Measurements from ENCODE around the gene CACNA1B. TPM values are rescaled to one million over a fixed set of nuclear protein-coding genes. Genes with fewer than 3 reads are reported as not detected.
A peak's percentile ranks its signal among the peaks of the same experiment; 100 is the strongest.

The CACNA1B gene
- total and polyA plus RNA-seq, 2 of the 4 experiments (the other 2 are of a cell fraction), result 0.02 TPM; not detected in 1

- Histone ChIP-seq H2BK15ac (ENCODE audit: low read depth, low read length) (no peak overlapping the region), H3K14ac (replicated peaks; ENCODE audit: low read depth, low read length) (no peak overlapping the region), H2BK20ac (ENCODE audit: low read depth, low read length) (no peak overlapping the region), H2AK9ac (replicated peaks; ENCODE audit: low read depth, low read length, poor library complexity) (no peak overlapping the region), H2BK5ac (ENCODE audit: low read depth, low read length, poor library complexity, severe bottlenecking) (no peak overlapping the region), H3K4me2 (ENCODE audit: low read depth, low read length) (no peak overlapping the region), H3K4ac (ENCODE audit: low read depth, low read length) (no peak overlapping the region), H3K56ac (ENCODE audit: extremely low read depth, insufficient read depth, low read length) (no peak overlapping the region), H3K27ac (ENCODE audit: insufficient read depth, low read length) (no peak overlapping the region), H3K4me3 (ENCODE audit: insufficient read depth, low read depth, low read length) (no peak overlapping the region), H4K20me1 (ENCODE audit: insufficient read depth, low read length) (no peaks in the 10 kb centered on the region), H4K91ac (ENCODE audit: insufficient read depth, low read depth, low read length) (no peak overlapping the region), H2AFZ (replicated peaks; ENCODE audit: low read length, poor library complexity) (peak overlapping the region; percentile 6), H3K9me3 (ENCODE audit: control insufficient read depth, insufficient read depth, low read length) (peaks cover 30% of the 10 kb centered on the region), H3K36me3 (ENCODE audit: control insufficient read depth, insufficient read depth, low read length) (no peaks in the 10 kb centered on the region), H3K9ac (ENCODE audit: low read depth, low read length) (no peak overlapping the region), H3K79me1 (ENCODE audit: low read depth in 1 of 2, low read length in 2 of 2) (no peaks in the 10 kb centered on the region), H2AK5ac (ENCODE audit: low read depth, low read length) (no peak overlapping the region), H3K23ac (ENCODE audit: low read depth, low read length) (no peak overlapping the region), H4K5ac (ENCODE audit: low read depth, low read length) (no peak overlapping the region), H3K18ac (ENCODE audit: low read depth, low read length) (no peak overlapping the region), H3K9me1 (ENCODE audit: insufficient read depth, low read length) (no peaks in the 10 kb centered on the region), H3K27me3 (ENCODE audit: control insufficient read depth, insufficient read depth, low read length) (no peaks in the 10 kb centered on the region), H4K8ac (ENCODE audit: low read depth in 2 of 2, low read length in 2 of 2) (no peak overlapping the region), H2BK120ac (ENCODE audit: low read depth, low read length) (no peak overlapping the region), H3K4me1 (ENCODE audit: control insufficient read depth, insufficient read depth, low read length) (no peaks in the 10 kb centered on the region)
- dilution Hi-C loops (cut with HindIII; ENCODE audit: low sequenced_read_pairs, unreplicated experiment), result no loop called here
- ChIA-PET POLR2A (ENCODE audit: unreplicated experiment) (no interaction called here), CTCF (no interaction called here)
- in situ Hi-C loops (cut with MboI; ENCODE audit: low sequenced_read_pairs), result no loop called here
- DNase-seq (no peak), ATAC-seq (ENCODE audit: low read depth) (no peak)
- TF ChIP-seq FOS (IDR thresholded peaks at IDR 0.05; ENCODE audit: low read depth, low read length) (no peak), POLR2A (IDR thresholded peaks at IDR 0.05; ENCODE audit: low read depth, low read length) (no peak)
- WGBS, 2 experiments (ENCODE audit: extremely low coverage in 2 of 2, insufficient read length in 1 of 2), result 53% methylated on average over 3 of the region's 12 CpGs; no CpG with 5 or more reads in 1 of the 2 experiments
- intact Hi-C loops (cut with micrococcal nuclease), result no loop called here
- no TSS peak for BruUV-seq (replicated peaks)
Measured at GRCh38 chr9:137900584-137901310, 23.2 kb downstream of the CACNA1B start.

Data from IMR-90 (cell line).